Breast epithelium (tissue), 3 donors: ENCODE measurements around the gene MRAP.

Source experiments
- CTCF ChIP-seq, 3 donors: fragments of 450-650 bp; IDR thresholded peaks; one replicate each; pipeline ENCODE4 v1.5.1; 2016 to 2017; ENCODE audit warnings: antibody characterized with exemption in 3 of 3, mild to moderate bottlenecking in 3 of 3, moderate library complexity in 3 of 3
- POLR2A ChIP-seq: fragments of 450-650 bp; IDR thresholded peaks from one replicate; pipeline ENCODE4 v1.6.1; 2016; ENCODE audit warnings: antibody characterized with exemption, mild to moderate bottlenecking, moderate library complexity
- POLR2AphosphoS5 ChIP-seq, 3 donors: sonication (generic); formaldehyde crosslinking; IDR thresholded peaks; one replicate each; pipeline ENCODE4 v1.6.1; 2017; ENCODE audit warnings: antibody characterized with exemption in 3 of 3

DNA sequence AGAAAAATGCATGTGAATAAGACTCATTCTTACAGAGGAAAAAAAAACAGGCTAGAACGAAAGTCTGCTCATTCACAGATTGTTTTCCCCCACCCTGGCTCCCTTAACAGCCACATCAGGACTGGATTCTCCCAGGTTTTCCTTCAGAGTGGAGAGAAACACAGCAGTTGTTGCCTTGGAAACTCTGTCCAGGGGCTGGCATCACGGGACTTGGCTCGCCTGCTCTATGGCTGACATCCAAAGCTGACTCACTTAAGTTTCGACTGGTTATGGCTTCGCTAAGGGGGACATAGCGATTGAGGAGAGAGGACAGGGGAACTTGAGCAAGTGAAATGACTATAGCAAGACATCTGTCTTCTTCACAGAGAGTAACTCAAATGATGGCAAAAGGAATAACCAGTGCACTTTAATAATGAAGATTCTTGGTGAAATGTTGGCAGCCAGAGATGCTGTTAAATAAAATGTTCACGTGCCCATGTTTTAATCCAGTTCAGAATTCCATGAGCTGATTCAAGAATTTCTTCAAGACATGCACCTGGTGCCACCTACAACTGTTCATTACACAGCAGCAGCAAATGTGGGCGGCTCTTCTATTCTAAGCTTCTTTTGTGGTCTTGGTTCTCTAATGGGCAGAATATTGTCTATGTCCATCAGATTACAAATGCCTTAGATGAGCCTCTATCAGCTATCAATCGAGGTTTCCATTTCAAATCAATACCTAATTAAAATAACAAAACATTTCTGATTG is 41.6 kb upstream of the MRAP start:
- TF ChIP-seq CTCF (IDR thresholded peaks at IDR 0.05) (no peak), POLR2AphosphoS5 (IDR thresholded peaks at IDR 0.05) (peak in 1 of 3 donors; percentile 17), POLR2A (no peak)
